Measurements from ENCODE around the gene RBM42. TPM values are rescaled to one million over a fixed set of nuclear protein-coding genes. Genes with fewer than 3 reads are reported as not detected.

The RBM42 gene
- total and polyA plus RNA-seq, 9 of the 15 experiments (the other 6 are each of a cell fraction or from before 2014, with no cell fraction given), result 5.7 to 149 (median 32.4) TPM

DNA sequence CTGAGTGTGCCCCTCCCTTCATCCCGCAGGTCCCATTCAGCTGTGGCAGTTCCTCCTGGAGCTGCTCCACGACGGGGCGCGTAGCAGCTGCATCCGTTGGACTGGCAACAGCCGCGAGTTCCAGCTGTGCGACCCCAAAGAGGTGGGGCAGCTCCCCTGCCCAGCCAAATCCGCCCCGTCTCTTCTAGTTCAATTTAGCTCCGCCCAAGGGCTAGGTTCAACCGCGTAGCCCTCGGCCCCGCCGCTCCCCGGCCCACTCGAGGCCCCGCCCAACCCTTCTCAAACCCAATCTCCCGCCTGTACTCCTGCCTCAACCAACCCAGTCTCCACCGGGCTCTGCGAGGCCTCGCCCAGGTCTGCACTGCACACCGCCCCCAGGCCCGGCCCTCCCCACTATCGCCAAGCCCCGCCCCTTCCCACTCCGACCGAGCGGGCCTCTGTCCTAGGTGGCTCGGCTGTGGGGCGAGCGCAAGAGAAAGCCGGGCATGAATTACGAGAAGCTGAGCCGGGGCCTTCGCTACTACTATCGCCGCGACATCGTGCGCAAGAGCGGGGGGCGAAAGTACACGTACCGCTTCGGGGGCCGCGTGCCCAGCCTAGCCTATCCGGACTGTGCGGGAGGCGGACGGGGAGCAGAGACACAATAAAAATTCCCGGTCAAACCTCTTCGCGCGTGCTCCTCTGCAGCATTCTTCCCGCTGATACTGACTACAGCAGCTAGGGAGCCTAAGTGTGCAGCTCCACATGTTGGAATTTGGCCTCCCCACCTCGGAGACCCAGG is 15.6 kb downstream of the RBM42 start (continued):
- TF ChIP-seq ZNF224 (CRISPR knock-in tag; IDR thresholded peaks at IDR 0.05) (no peak), MXI1 (IDR thresholded peaks at IDR 0.05; ENCODE audit: low read depth, low read length) (0 out of 2 replicates have a peak, but pooled peaks have one; percentile 13), ARID2 (IDR thresholded peaks at IDR 0.05) (no peak), MAZ (CRISPR knock-in tag; conservative IDR thresholded peaks at IDR 0.05 in 1 of 2, IDR thresholded peaks at IDR 0.05 in 1 of 2) (peak in 1 of 2 experiments; percentile 23; a peak in 2 of 4 replicates), RBFOX2 (IDR thresholded peaks at IDR 0.05; ENCODE audit: low read depth, low read length) (peak; percentile 55; the same call in 1 of the 2 replicates), PRMT5 (CRISPR knock-in tag; IDR thresholded peaks at IDR 0.05) (no peak)
- TF ChIP-seq, protein P1, sequence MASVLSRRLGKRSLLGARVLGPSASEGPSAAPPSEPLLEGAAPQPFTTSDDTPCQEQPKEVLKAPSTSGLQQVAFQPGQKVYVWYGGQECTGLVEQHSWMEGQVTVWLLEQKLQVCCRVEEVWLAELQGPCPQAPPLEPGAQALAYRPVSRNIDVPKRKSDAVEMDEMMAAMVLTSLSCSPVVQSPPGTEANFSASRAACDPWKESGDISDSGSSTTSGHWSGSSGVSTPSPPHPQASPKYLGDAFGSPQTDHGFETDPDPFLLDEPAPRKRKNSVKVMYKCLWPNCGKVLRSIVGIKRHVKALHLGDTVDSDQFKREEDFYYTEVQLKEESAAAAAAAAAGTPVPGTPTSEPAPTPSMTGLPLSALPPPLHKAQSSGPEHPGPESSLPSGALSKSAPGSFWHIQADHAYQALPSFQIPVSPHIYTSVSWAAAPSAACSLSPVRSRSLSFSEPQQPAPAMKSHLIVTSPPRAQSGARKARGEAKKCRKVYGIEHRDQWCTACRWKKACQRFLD (CRISPR knock-in tag; IDR thresholded peaks at IDR 0.05), result no peak
- TF ChIP-seq, protein P2, sequence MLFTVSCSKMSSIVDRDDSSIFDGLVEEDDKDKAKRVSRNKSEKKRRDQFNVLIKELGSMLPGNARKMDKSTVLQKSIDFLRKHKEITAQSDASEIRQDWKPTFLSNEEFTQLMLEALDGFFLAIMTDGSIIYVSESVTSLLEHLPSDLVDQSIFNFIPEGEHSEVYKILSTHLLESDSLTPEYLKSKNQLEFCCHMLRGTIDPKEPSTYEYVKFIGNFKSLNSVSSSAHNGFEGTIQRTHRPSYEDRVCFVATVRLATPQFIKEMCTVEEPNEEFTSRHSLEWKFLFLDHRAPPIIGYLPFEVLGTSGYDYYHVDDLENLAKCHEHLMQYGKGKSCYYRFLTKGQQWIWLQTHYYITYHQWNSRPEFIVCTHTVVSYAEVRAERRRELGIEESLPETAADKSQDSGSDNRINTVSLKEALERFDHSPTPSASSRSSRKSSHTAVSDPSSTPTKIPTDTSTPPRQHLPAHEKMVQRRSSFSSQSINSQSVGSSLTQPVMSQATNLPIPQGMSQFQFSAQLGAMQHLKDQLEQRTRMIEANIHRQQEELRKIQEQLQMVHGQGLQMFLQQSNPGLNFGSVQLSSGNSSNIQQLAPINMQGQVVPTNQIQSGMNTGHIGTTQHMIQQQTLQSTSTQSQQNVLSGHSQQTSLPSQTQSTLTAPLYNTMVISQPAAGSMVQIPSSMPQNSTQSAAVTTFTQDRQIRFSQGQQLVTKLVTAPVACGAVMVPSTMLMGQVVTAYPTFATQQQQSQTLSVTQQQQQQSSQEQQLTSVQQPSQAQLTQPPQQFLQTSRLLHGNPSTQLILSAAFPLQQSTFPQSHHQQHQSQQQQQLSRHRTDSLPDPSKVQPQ (CRISPR knock-in tag; IDR thresholded peaks at IDR 0.05; ENCODE audit: borderline replicate concordance), result no peak
- TF ChIP-seq, protein P3, sequence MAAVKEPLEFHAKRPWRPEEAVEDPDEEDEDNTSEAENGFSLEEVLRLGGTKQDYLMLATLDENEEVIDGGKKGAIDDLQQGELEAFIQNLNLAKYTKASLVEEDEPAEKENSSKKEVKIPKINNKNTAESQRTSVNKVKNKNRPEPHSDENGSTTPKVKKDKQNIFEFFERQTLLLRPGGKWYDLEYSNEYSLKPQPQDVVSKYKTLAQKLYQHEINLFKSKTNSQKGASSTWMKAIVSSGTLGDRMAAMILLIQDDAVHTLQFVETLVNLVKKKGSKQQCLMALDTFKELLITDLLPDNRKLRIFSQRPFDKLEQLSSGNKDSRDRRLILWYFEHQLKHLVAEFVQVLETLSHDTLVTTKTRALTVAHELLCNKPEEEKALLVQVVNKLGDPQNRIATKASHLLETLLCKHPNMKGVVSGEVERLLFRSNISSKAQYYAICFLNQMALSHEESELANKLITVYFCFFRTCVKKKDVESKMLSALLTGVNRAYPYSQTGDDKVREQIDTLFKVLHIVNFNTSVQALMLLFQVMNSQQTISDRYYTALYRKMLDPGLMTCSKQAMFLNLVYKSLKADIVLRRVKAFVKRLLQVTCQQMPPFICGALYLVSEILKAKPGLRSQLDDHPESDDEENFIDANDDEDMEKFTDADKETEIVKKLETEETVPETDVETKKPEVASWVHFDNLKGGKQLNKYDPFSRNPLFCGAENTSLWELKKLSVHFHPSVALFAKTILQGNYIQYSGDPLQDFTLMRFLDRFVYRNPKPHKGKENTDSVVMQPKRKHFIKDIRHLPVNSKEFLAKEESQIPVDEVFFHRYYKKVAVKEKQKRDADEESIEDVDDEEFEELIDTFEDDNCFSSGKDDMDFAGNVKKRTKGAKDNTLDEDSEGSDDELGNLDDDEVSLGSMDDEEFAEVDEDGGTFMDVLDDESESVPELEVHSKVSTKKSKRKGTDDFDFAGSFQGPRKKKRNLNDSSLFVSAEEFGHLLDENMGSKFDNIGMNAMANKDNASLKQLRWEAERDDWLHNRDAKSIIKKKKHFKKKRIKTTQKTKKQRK (IDR thresholded peaks at IDR 0.05; ENCODE audit: borderline replicate concordance, low read depth, low read length), result no peak
- TF ChIP-seq, protein P4, sequence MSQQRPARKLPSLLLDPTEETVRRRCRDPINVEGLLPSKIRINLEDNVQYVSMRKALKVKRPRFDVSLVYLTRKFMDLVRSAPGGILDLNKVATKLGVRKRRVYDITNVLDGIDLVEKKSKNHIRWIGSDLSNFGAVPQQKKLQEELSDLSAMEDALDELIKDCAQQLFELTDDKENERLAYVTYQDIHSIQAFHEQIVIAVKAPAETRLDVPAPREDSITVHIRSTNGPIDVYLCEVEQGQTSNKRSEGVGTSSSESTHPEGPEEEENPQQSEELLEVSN (IDR thresholded peaks at IDR 0.05; ENCODE audit: borderline replicate concordance in 1 of 2, extremely low read depth in 1 of 2, insufficient read depth in 1 of 2, insufficient read length in 1 of 2, low read depth in 1 of 2, low read length in 1 of 2, poor library complexity in 1 of 2, severe bottlenecking in 1 of 2), result peak in 1 of 2 experiments; percentile 61
- TF ChIP-seq, protein P5, sequence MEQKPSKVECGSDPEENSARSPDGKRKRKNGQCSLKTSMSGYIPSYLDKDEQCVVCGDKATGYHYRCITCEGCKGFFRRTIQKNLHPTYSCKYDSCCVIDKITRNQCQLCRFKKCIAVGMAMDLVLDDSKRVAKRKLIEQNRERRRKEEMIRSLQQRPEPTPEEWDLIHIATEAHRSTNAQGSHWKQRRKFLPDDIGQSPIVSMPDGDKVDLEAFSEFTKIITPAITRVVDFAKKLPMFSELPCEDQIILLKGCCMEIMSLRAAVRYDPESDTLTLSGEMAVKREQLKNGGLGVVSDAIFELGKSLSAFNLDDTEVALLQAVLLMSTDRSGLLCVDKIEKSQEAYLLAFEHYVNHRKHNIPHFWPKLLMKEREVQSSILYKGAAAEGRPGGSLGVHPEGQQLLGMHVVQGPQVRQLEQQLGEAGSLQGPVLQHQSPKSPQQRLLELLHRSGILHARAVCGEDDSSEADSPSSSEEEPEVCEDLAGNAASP (IDR thresholded peaks at IDR 0.05), result no peak

Measured in K562 (cell line).